KMS-11 (cell line): ENCODE measurements around the gene CD276.

Experiments
- H2AFZ ChIP-seq: fragments of 200-600 bp; sonication (generic); 2 replicates; pipeline ENCODE4 v1.6.1; 2016; ENCODE audit warnings: antibody characterized with exemption, mixed run types, low read depth
- H3K27ac ChIP-seq: fragments of 200-600 bp; sonication (generic); 2 replicates; pipeline ENCODE4 v1.6.1; 2016; ENCODE audit warnings: mild to moderate bottlenecking, mixed run types
- H3K27me3 ChIP-seq: fragments of 200-600 bp; sonication (generic); 2 replicates; pipeline ENCODE4 v1.6.1; 2017; ENCODE audit warnings: mild to moderate bottlenecking, low read depth, mixed run types, moderate library complexity; ENCODE audit not compliant: insufficient read depth
- H3K36me3 ChIP-seq: fragments of 200-600 bp; sonication (generic); 2 replicates; pipeline ENCODE4 v1.6.1; 2017; ENCODE audit warnings: mild to moderate bottlenecking, mixed run types; ENCODE audit not compliant: insufficient read depth
- H3K4me1 ChIP-seq: fragments of 200-600 bp; sonication (generic); 2 replicates; pipeline ENCODE4 v1.6.1; 2016; ENCODE audit warnings: mild to moderate bottlenecking, low read depth, mixed run types; ENCODE audit not compliant: poor library complexity, severe bottlenecking
- H3K4me2 ChIP-seq: fragments of 200-600 bp; sonication (generic); 2 replicates; pipeline ENCODE4 v1.7.0; 2016; ENCODE audit warnings: mild to moderate bottlenecking, mixed run types
- H3K4me3 ChIP-seq: fragments of 200-600 bp; sonication (generic); IDR thresholded peaks from 2 replicates; pipeline ENCODE4 v1.6.1; 2017; ENCODE audit warnings: low read depth, low read length, mixed read lengths; ENCODE audit not compliant: insufficient read depth
- H3K79me2 ChIP-seq: fragments of 200-600 bp; sonication (generic); 2 replicates; pipeline ENCODE4 v1.6.1; 2016; ENCODE audit warnings: low read depth, mixed run types; ENCODE audit not compliant: insufficient read depth
- H3K9ac ChIP-seq: fragments of 200-600 bp; sonication (generic); 2 replicates; pipeline ENCODE4 v1.6.1; 2016; ENCODE audit warnings: mild to moderate bottlenecking, mixed run types
- H4K20me1 ChIP-seq: fragments of 200-600 bp; sonication (generic); 2 replicates; pipeline ENCODE4 v1.6.1; 2016; ENCODE audit warnings: mild to moderate bottlenecking, mixed run types; ENCODE audit not compliant: insufficient read depth
- TF ChIP-seq, protein P1 (sequence below): fragments of 200-600 bp; sonication (generic); conservative IDR thresholded peaks from 2 replicates; pipeline ENCODE4 v1.6.1; 2017; ENCODE audit warnings: low read depth, mild to moderate bottlenecking, antibody characterized with exemption, low read length, moderate library complexity, mixed read lengths

CD276 gene

DNA sequence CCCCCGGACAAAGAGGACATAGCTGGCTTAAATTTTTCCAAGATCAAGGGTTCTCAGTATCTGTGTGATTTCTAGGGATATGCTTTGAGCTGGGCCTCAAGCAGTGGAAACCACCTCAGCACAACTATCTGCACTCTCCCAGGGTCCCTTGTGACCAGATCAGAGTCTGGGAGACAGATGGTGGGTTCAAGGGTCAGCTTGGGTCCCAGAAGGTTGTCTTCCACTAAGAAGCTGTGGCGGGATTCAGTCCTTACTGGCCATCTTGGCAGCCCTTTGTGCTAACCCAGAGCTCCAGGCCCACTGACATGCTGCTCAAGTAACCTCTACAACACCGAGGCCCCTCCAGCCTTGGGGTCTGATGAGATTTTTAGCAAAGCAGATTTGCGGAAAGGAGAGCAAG lies 66.3 kb downstream of the CD276 start:
- Histone ChIP-seq H3K4me2 (no peak overlapping the region), H3K9ac (no peak overlapping the region), H3K27me3 (peaks cover 17% of the 10 kb centered on the region), H2AFZ (no peak overlapping the region), H4K20me1 (no peaks in the 10 kb centered on the region), H3K36me3 (no peaks in the 10 kb centered on the region), H3K4me1 (no peaks in the 10 kb centered on the region), H3K27ac (no peak overlapping the region), H3K4me3 (no peak overlapping the region), H3K79me2 (no peaks in the 10 kb centered on the region)
- TF ChIP-seq, protein P1, sequence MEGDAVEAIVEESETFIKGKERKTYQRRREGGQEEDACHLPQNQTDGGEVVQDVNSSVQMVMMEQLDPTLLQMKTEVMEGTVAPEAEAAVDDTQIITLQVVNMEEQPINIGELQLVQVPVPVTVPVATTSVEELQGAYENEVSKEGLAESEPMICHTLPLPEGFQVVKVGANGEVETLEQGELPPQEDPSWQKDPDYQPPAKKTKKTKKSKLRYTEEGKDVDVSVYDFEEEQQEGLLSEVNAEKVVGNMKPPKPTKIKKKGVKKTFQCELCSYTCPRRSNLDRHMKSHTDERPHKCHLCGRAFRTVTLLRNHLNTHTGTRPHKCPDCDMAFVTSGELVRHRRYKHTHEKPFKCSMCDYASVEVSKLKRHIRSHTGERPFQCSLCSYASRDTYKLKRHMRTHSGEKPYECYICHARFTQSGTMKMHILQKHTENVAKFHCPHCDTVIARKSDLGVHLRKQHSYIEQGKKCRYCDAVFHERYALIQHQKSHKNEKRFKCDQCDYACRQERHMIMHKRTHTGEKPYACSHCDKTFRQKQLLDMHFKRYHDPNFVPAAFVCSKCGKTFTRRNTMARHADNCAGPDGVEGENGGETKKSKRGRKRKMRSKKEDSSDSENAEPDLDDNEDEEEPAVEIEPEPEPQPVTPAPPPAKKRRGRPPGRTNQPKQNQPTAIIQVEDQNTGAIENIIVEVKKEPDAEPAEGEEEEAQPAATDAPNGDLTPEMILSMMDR, result no peak

- TF ChIP-seq, protein P1, result no peak
- Histone ChIP-seq H4K20me1 (no peaks in the 10 kb centered on the region), H2AFZ (no peak overlapping the region), H3K36me3 (no peaks in the 10 kb centered on the region), H3K79me2 (no peaks in the 10 kb centered on the region), H3K4me2 (no peak overlapping the region), H3K4me1 (no peaks in the 10 kb centered on the region), H3K4me3 (no peak overlapping the region), H3K27me3 (peaks cover 18% of the 10 kb centered on the region), H3K27ac (no peak overlapping the region), H3K9ac (no peak overlapping the region)
Observed at GRCh38 chr15:73750951-73751350, 66.8 kb downstream of the CD276 start.

- Histone ChIP-seq H3K36me3 (no peaks in the 10 kb centered on the region), H3K4me3 (no peak overlapping the region), H3K4me2 (no peak overlapping the region), H4K20me1 (no peaks in the 10 kb centered on the region), H3K27me3 (peaks cover 22% of the 10 kb centered on the region), H3K27ac (no peak overlapping the region), H2AFZ (no peak overlapping the region), H3K9ac (no peak overlapping the region), H3K4me1 (no peaks in the 10 kb centered on the region), H3K79me2 (no peaks in the 10 kb centered on the region)
- TF ChIP-seq, protein P1, result no peak
Observed at GRCh38 chr15:73751511-73751898, 67.3 kb downstream of the CD276 start.

- no peaks in the 10 kb centered on the region for H4K20me1 ChIP-seq
- H3K27me3 ChIP-seq, result peaks cover 24% of the 10 kb centered on the region
- H3K27ac ChIP-seq, result no peak overlapping the region
- TF ChIP-seq, protein P1, result no peak
- no peaks in the 10 kb centered on the region for H3K79me2 ChIP-seq
- no peaks in the 10 kb centered on the region for H3K36me3 ChIP-seq
- no peaks in the 10 kb centered on the region for H3K4me1 ChIP-seq
- H3K9ac ChIP-seq, result no peak overlapping the region
- no peak overlapping the region for H3K4me3 ChIP-seq
- no peak overlapping the region for H2AFZ ChIP-seq
- H3K4me2 ChIP-seq, result no peak overlapping the region
Observed at GRCh38 chr15:73751899-73752805, 68.0 kb downstream of the CD276 start.
